ENCODE data around the gene MRM3. TPM values are rescaled to one million over a fixed set of nuclear protein-coding genes. Genes with fewer than 3 reads are reported as not detected.
"Not testable (repeated sequence)": the region's sequence is repeated elsewhere in the genome, so short reads cannot be mapped to it uniquely, and the experiment has no call there.

The MRM3 gene
- total RNA-seq, 2 experiments from 2014 or later, result 16.9 to 19.6 TPM

GRCh38 chr17:760371-760770 lies 21.8 kb upstream of the MRM3 start:
- Mint-ChIP-seq H3K27ac (no peak overlapping the region), H3K27me3 (no peaks in the 10 kb centered on the region), H3K4me1 (no peaks in the 10 kb centered on the region), H3K4me3 (no peak overlapping the region), H3K9me3 (no peaks in the 10 kb centered on the region), H3K36me3 (ENCODE audit: low read depth) (peaks cover 32% of the 10 kb centered on the region)
- ChIA-PET CTCF (no interaction called here), POLR2A (no interaction called here)
- DNase-seq, result no peak

GRCh38 chr17:767076-767475 lies 15.1 kb upstream of the MRM3 start:
- Mint-ChIP-seq H3K27ac (no peak overlapping the region), H3K4me3 (no peak overlapping the region), H3K9me3 (no peaks in the 10 kb centered on the region), H3K36me3 (ENCODE audit: low read depth) (peaks cover 43% of the 10 kb centered on the region), H3K27me3 (no peaks in the 10 kb centered on the region), H3K4me1 (no peaks in the 10 kb centered on the region)
- POLR2A ChIA-PET, result no interaction called here
- no peak for DNase-seq
- CTCF ChIA-PET, result no interaction called here

- no peak overlapping the region for H3K27ac Mint-ChIP-seq
- POLR2A ChIA-PET, result no interaction called here
- peaks cover 64% of the 10 kb centered on the region for H3K36me3 Mint-ChIP-seq (ENCODE audit: low read depth)
- H3K27me3 Mint-ChIP-seq, result no peaks in the 10 kb centered on the region
- H3K4me3 Mint-ChIP-seq, result no peak overlapping the region
- DNase-seq, result no peak
- H3K9me3 Mint-ChIP-seq, result no peaks in the 10 kb centered on the region
- H3K4me1 Mint-ChIP-seq, result peaks cover 13% of the 10 kb centered on the region
- CTCF ChIA-PET, result interaction anchor here (0.7 kb wide), 1 partner anchor 18 kb away, joined by 3 read pairs; no protein-coding TSS in a partner anchor
Measured at GRCh38 chr17:773016-773415, 9.1 kb upstream of the MRM3 start.

- H3K36me3 Mint-ChIP-seq (ENCODE audit: low read depth), result peaks cover 71% of the 10 kb centered on the region
- peaks cover 13% of the 10 kb centered on the region for H3K4me1 Mint-ChIP-seq
- CTCF ChIA-PET, result no interaction called here
- no peak overlapping the region for H3K4me3 Mint-ChIP-seq
- H3K9me3 Mint-ChIP-seq, result no peaks in the 10 kb centered on the region
- POLR2A ChIA-PET, result no interaction called here
- H3K27ac Mint-ChIP-seq, result no peak overlapping the region
- no peaks in the 10 kb centered on the region for H3K27me3 Mint-ChIP-seq
- no peak for DNase-seq
Measured at GRCh38 chr17:773467-774312, 8.5 kb upstream of the MRM3 start.

- Mint-ChIP-seq H3K4me1 (peaks cover 13% of the 10 kb centered on the region), H3K27me3 (no peaks in the 10 kb centered on the region), H3K36me3 (ENCODE audit: low read depth) (peaks cover 69% of the 10 kb centered on the region), H3K4me3 (no peak overlapping the region), H3K27ac (no peak overlapping the region), H3K9me3 (no peaks in the 10 kb centered on the region)
- DNase-seq, result no peak
- ChIA-PET CTCF (no interaction called here), POLR2A (no interaction called here)
Measured at GRCh38 chr17:774313-774584, 7.9 kb upstream of the MRM3 start.

- H3K4me1 Mint-ChIP-seq, result peaks cover 31% of the 10 kb centered on the region
- no peaks in the 10 kb centered on the region for H3K9me3 Mint-ChIP-seq
- POLR2A ChIA-PET, result no interaction called here
- no peak overlapping the region for H3K4me3 Mint-ChIP-seq
- H3K27ac Mint-ChIP-seq, result no peak overlapping the region
- no peak for DNase-seq
- H3K27me3 Mint-ChIP-seq, result no peaks in the 10 kb centered on the region
- CTCF ChIA-PET, result interaction anchor here (1.0 to 1.4 kb wide), 3 partner anchors 23 to 219 kb away, joined by 3 read pairs; partner anchors contain the start of gene TIMM22
- peaks cover 55% of the 10 kb centered on the region for H3K36me3 Mint-ChIP-seq (ENCODE audit: low read depth)
Measured at GRCh38 chr17:778096-778495, 4.1 kb upstream of the MRM3 start.

GRCh38 chr17:784143-784542 lies 2.0 kb downstream of the MRM3 start:
- DNase-seq, result no peak
- no peak overlapping the region for H3K27ac Mint-ChIP-seq
- ChIA-PET CTCF (no interaction called here), POLR2A (no interaction called here)
- no peaks in the 10 kb centered on the region for H3K27me3 Mint-ChIP-seq
- H3K9me3 Mint-ChIP-seq, result no peaks in the 10 kb centered on the region
- peaks cover 36% of the 10 kb centered on the region for H3K4me1 Mint-ChIP-seq
- H3K4me3 Mint-ChIP-seq, result peak overlapping the region; percentile 97
- H3K36me3 Mint-ChIP-seq (ENCODE audit: low read depth), result peaks cover 15% of the 10 kb centered on the region

- H3K27ac Mint-ChIP-seq, POLR2A ChIA-PET, H3K9me3 Mint-ChIP-seq, H3K4me3 Mint-ChIP-seq, DNase-seq, H3K27me3 Mint-ChIP-seq: not testable (repeated sequence)
- Mint-ChIP-seq H3K4me1 (peaks cover 32% of the 10 kb centered on the region), H3K36me3 (ENCODE audit: low read depth) (peaks cover 17% of the 10 kb centered on the region)
- CTCF ChIA-PET, result interaction anchor here (1.6 kb wide), 1 partner anchor 210 kb away, joined by 6 read pairs; the partner anchor contains the start of gene TIMM22
Measured at GRCh38 chr17:785901-786300, 3.7 kb downstream of the MRM3 start.

- POLR2A ChIA-PET, result interaction anchor here (0.5 kb wide), 1 partner anchor 19 kb away, joined by 8 read pairs; no protein-coding TSS in a partner anchor
- Mint-ChIP-seq H3K27ac (no peak overlapping the region), H3K4me1 (peaks cover 22% of the 10 kb centered on the region), H3K36me3 (ENCODE audit: low read depth) (peaks cover 21% of the 10 kb centered on the region), H3K9me3 (no peaks in the 10 kb centered on the region), H3K27me3 (no peaks in the 10 kb centered on the region), H3K4me3 (no peak overlapping the region)
- CTCF ChIA-PET, result interaction anchor here (0.6 to 1.2 kb wide), 3 partner anchors 193 to 291 kb away, joined by 3 to 4 read pairs (median 3); partner anchors contain the start of gene TIMM22
- DNase-seq, result no peak
Measured at GRCh38 chr17:787641-788221, 5.6 kb downstream of the MRM3 start.

- H3K27me3 Mint-ChIP-seq, result no peaks in the 10 kb centered on the region
- DNase-seq, result no peak
- no peak overlapping the region for H3K4me3 Mint-ChIP-seq
- H3K9me3 Mint-ChIP-seq, result no peaks in the 10 kb centered on the region
- no peak overlapping the region for H3K27ac Mint-ChIP-seq
- ChIA-PET CTCF (interaction anchor here (0.9 to 1.7 kb wide), 5 partner anchors 36 to 208 kb away, joined by 3 to 4 read pairs (median 3); partner anchors contain the start of gene TIMM22), POLR2A (interaction anchor here (0.5 kb wide), 1 partner anchor 19 kb away, joined by 8 read pairs; no protein-coding TSS in a partner anchor)
- H3K4me1 Mint-ChIP-seq, result peaks cover 14% of the 10 kb centered on the region
- H3K36me3 Mint-ChIP-seq (ENCODE audit: low read depth), result peaks cover 22% of the 10 kb centered on the region
Measured at GRCh38 chr17:788551-788950, 6.4 kb downstream of the MRM3 start.

GRCh38 chr17:789160-789840 lies 7.1 kb downstream of the MRM3 start:
- no peak overlapping the region for H3K4me3 Mint-ChIP-seq
- ChIA-PET POLR2A (no interaction called here), CTCF (interaction anchor here (1.0 to 1.7 kb wide), 3 partner anchors 37 to 208 kb away, joined by 3 to 4 read pairs (median 3); partner anchors contain the start of gene TIMM22)
- no peaks in the 10 kb centered on the region for H3K27me3 Mint-ChIP-seq
- H3K9me3 Mint-ChIP-seq, result no peaks in the 10 kb centered on the region
- no peak for DNase-seq
- no peak overlapping the region for H3K27ac Mint-ChIP-seq
- H3K36me3 Mint-ChIP-seq (ENCODE audit: low read depth), result peaks cover 22% of the 10 kb centered on the region
- peaks cover 6% of the 10 kb centered on the region for H3K4me1 Mint-ChIP-seq

- H3K9me3 Mint-ChIP-seq, H3K4me1 Mint-ChIP-seq, H3K27ac Mint-ChIP-seq, POLR2A ChIA-PET, H3K4me3 Mint-ChIP-seq, H3K27me3 Mint-ChIP-seq, DNase-seq: not testable (repeated sequence)
- H3K36me3 Mint-ChIP-seq (ENCODE audit: low read depth), result peaks cover 22% of the 10 kb centered on the region
- CTCF ChIA-PET, result interaction anchor here (1.7 kb wide), 1 partner anchor 207 kb away, joined by 4 read pairs; the partner anchor contains the start of gene TIMM22
Measured at GRCh38 chr17:789931-790873, 8.0 kb downstream of the MRM3 start.
